ENCODE results near the gene TTBK1. TPM values are rescaled to one million over a fixed set of nuclear protein-coding genes. Genes with fewer than 3 reads are reported as not detected.

Gene TTBK1
- total RNA-seq, 1 donor from 2014 or later = 2.0 TPM

GRCh38 chr6:43273707-43274106 is 30.4 kb downstream of the TTBK1 start:
- intact Hi-C loops (cut with micrococcal nuclease) = no loop called here
- no peak overlapping the region for H3K27ac Mint-ChIP-seq
- peaks cover 22% of the 10 kb centered on the region for H3K4me1 Mint-ChIP-seq (ENCODE audit: low read depth)
- no peaks in the 10 kb centered on the region for H3K36me3 Mint-ChIP-seq (ENCODE audit: low read depth)
- no peak overlapping the region for H3K4me3 Mint-ChIP-seq
- H3K9me3 Mint-ChIP-seq = no peaks in the 10 kb centered on the region
- DNase-seq (ENCODE audit: low spot score) = no peak
- H3K27me3 Mint-ChIP-seq (ENCODE audit: insufficient read depth) = peaks cover 67% of the 10 kb centered on the region

- H3K27ac Mint-ChIP-seq = peak overlapping the region; percentile 63
- peaks cover 15% of the 10 kb centered on the region for H3K4me1 Mint-ChIP-seq (ENCODE audit: low read depth)
- peaks cover 64% of the 10 kb centered on the region for H3K27me3 Mint-ChIP-seq (ENCODE audit: insufficient read depth)
- no peak overlapping the region for H3K4me3 Mint-ChIP-seq
- H3K36me3 Mint-ChIP-seq (ENCODE audit: low read depth) = no peaks in the 10 kb centered on the region
- no peak for DNase-seq (ENCODE audit: low spot score)
- intact Hi-C loops (cut with micrococcal nuclease) = no loop called here
- no peaks in the 10 kb centered on the region for H3K9me3 Mint-ChIP-seq
These were observed 31.0 kb downstream of the TTBK1 start for GRCh38 chr6:43274127-43274915.

GRCh38 chr6:43274916-43275597 is 31.8 kb downstream of the TTBK1 start:
- no peaks in the 10 kb centered on the region for H3K9me3 Mint-ChIP-seq
- intact Hi-C loops (cut with micrococcal nuclease) = no loop called here
- peaks cover 65% of the 10 kb centered on the region for H3K27me3 Mint-ChIP-seq (ENCODE audit: insufficient read depth)
- peak overlapping the region; percentile 51 for H3K4me3 Mint-ChIP-seq
- no peaks in the 10 kb centered on the region for H3K36me3 Mint-ChIP-seq (ENCODE audit: low read depth)
- no peak overlapping the region for H3K27ac Mint-ChIP-seq
- peak; percentile 10 for DNase-seq (ENCODE audit: low spot score)
- peaks cover 14% of the 10 kb centered on the region for H3K4me1 Mint-ChIP-seq (ENCODE audit: low read depth)

- H3K27me3 Mint-ChIP-seq (ENCODE audit: insufficient read depth) = peaks cover 64% of the 10 kb centered on the region
- H3K4me3 Mint-ChIP-seq = peak overlapping the region; percentile 77
- no peaks in the 10 kb centered on the region for H3K36me3 Mint-ChIP-seq (ENCODE audit: low read depth)
- H3K4me1 Mint-ChIP-seq (ENCODE audit: low read depth) = peaks cover 14% of the 10 kb centered on the region
- peak overlapping the region; percentile 66 for H3K27ac Mint-ChIP-seq
- peak; percentile 8 for DNase-seq (ENCODE audit: low spot score)
- H3K9me3 Mint-ChIP-seq = no peaks in the 10 kb centered on the region
- intact Hi-C loops (cut with micrococcal nuclease) = no loop called here
These were observed 32.7 kb downstream of the TTBK1 start for GRCh38 chr6:43275801-43276576.

- H3K27ac Mint-ChIP-seq = no peak overlapping the region
- peaks cover 14% of the 10 kb centered on the region for H3K4me1 Mint-ChIP-seq (ENCODE audit: low read depth)
- H3K36me3 Mint-ChIP-seq (ENCODE audit: low read depth) = no peaks in the 10 kb centered on the region
- H3K4me3 Mint-ChIP-seq = no peak overlapping the region
- no peak for DNase-seq (ENCODE audit: low spot score)
- intact Hi-C loops (cut with micrococcal nuclease) = no loop called here
- peaks cover 59% of the 10 kb centered on the region for H3K27me3 Mint-ChIP-seq (ENCODE audit: insufficient read depth)
- H3K9me3 Mint-ChIP-seq = no peaks in the 10 kb centered on the region
These were observed 33.5 kb downstream of the TTBK1 start for GRCh38 chr6:43276577-43277305.

GRCh38 chr6:43277306-43277642 is 34.0 kb downstream of the TTBK1 start:
- DNase-seq (ENCODE audit: low spot score) = no peak
- intact Hi-C loops (cut with micrococcal nuclease) = no loop called here
- Mint-ChIP-seq H3K4me3 (no peak overlapping the region), H3K27ac (no peak overlapping the region), H3K4me1 (ENCODE audit: low read depth) (peaks cover 14% of the 10 kb centered on the region), H3K27me3 (ENCODE audit: insufficient read depth) (peaks cover 59% of the 10 kb centered on the region), H3K9me3 (no peaks in the 10 kb centered on the region), H3K36me3 (ENCODE audit: low read depth) (no peaks in the 10 kb centered on the region)

GRCh38 chr6:43277643-43278523 is 34.6 kb downstream of the TTBK1 start:
- Mint-ChIP-seq H3K9me3 (no peaks in the 10 kb centered on the region), H3K27me3 (ENCODE audit: insufficient read depth) (peaks cover 58% of the 10 kb centered on the region), H3K36me3 (ENCODE audit: low read depth) (no peaks in the 10 kb centered on the region), H3K4me1 (ENCODE audit: low read depth) (peaks cover 14% of the 10 kb centered on the region), H3K4me3 (no peak overlapping the region), H3K27ac (no peak overlapping the region)
- no peak for DNase-seq (ENCODE audit: low spot score)
- intact Hi-C loops (cut with micrococcal nuclease) = no loop called here

- H3K36me3 Mint-ChIP-seq (ENCODE audit: low read depth) = no peaks in the 10 kb centered on the region
- peaks cover 14% of the 10 kb centered on the region for H3K4me1 Mint-ChIP-seq (ENCODE audit: low read depth)
- H3K4me3 Mint-ChIP-seq = no peak overlapping the region
- peaks cover 53% of the 10 kb centered on the region for H3K27me3 Mint-ChIP-seq (ENCODE audit: insufficient read depth)
- intact Hi-C loops (cut with micrococcal nuclease) = no loop called here
- no peak overlapping the region for H3K27ac Mint-ChIP-seq
- DNase-seq (ENCODE audit: low spot score) = no peak
- H3K9me3 Mint-ChIP-seq = no peaks in the 10 kb centered on the region
These were observed 35.3 kb downstream of the TTBK1 start for GRCh38 chr6:43278524-43279078.

- intact Hi-C loops (cut with micrococcal nuclease) = no loop called here
- no peak overlapping the region for H3K4me3 Mint-ChIP-seq
- no peak for DNase-seq (ENCODE audit: low spot score)
- H3K4me1 Mint-ChIP-seq (ENCODE audit: low read depth) = peaks cover 14% of the 10 kb centered on the region
- H3K9me3 Mint-ChIP-seq = no peaks in the 10 kb centered on the region
- peaks cover 48% of the 10 kb centered on the region for H3K27me3 Mint-ChIP-seq (ENCODE audit: insufficient read depth)
- no peak overlapping the region for H3K27ac Mint-ChIP-seq
- H3K36me3 Mint-ChIP-seq (ENCODE audit: low read depth) = no peaks in the 10 kb centered on the region
These were observed 37.0 kb downstream of the TTBK1 start for GRCh38 chr6:43280234-43280633.

- Mint-ChIP-seq H3K36me3 (ENCODE audit: low read depth) (no peaks in the 10 kb centered on the region), H3K4me3 (no peak overlapping the region), H3K27me3 (ENCODE audit: insufficient read depth) (peaks cover 46% of the 10 kb centered on the region), H3K9me3 (no peaks in the 10 kb centered on the region), H3K27ac (no peak overlapping the region), H3K4me1 (ENCODE audit: low read depth) (peaks cover 4% of the 10 kb centered on the region)
- intact Hi-C loops (cut with micrococcal nuclease) = no loop called here
- no peak for DNase-seq (ENCODE audit: low spot score)
These were observed 38.8 kb downstream of the TTBK1 start for GRCh38 chr6:43282060-43282459.

GRCh38 chr6:43282636-43283513 is 39.6 kb downstream of the TTBK1 start:
- H3K9me3 Mint-ChIP-seq = no peaks in the 10 kb centered on the region
- H3K4me3 Mint-ChIP-seq = no peak overlapping the region
- peaks cover 4% of the 10 kb centered on the region for H3K4me1 Mint-ChIP-seq (ENCODE audit: low read depth)
- H3K36me3 Mint-ChIP-seq (ENCODE audit: low read depth) = no peaks in the 10 kb centered on the region
- no peak overlapping the region for H3K27ac Mint-ChIP-seq
- peaks cover 44% of the 10 kb centered on the region for H3K27me3 Mint-ChIP-seq (ENCODE audit: insufficient read depth)
- intact Hi-C loops (cut with micrococcal nuclease) = no loop called here
- no peak for DNase-seq (ENCODE audit: low spot score)

All from activated T-helper 1 cell treated with anti-CD3 and anti-CD28 coated beads, Interleukin-12 subunit alpha, Interleukin-12 subunit beta, Interleukin-2, Interleukin-4 antibody, amounts not matched to agents 30 ng/mL and 10 ng/mL and 1 ng/mL, durations not matched to agents 14 hours and 24 hours and 36 hours (primary cell).